ENCODE data around the gene SPRN.
"Not testable (repeated sequence)": the region's sequence is repeated elsewhere in the genome, so short reads cannot be mapped to it uniquely, and the experiment has no call there.

SPRN gene

DNA sequence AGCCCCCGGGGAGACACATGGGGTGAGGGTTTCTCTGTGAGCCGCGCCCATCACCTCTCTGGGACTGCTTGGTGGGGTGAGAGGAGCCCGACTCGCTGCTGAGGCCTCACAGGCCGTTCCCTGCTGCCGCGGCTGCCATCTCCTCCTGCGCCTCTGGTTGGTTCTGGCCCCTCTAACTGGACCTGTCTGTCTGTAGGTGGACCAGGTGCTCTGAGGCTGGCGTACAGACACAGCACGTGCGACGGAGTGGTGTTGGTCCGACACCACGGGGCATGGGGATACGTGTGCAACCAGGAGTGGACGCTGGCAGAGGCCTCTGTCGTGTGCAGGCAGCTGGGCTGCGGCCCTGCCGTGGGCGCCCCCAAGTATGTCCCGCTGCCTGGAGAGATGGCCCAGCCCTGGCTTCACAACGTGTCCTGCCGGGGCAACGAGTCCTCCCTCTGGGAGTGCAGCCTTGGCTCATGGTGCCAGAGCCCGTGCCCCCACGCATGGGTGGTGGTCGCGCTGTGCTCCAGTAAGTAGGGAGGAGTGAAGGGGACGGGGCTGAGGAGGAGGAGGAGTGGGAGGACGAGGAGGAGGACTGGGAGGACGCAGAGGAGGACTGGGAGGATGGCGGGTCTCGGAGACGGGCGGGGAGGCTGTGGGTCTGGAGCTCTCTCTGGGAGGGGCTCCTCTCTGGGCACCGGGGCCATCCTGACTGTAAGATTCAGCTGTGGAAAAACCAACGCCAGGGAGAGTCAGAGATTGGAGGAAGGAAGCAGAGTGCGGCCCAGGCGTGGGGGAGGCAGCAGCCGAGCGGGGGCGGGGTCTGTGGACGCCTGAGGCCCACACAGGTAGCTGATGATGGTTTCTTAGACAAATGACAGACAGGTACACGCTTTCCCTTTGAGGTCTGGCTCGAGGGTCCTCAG is 31.9 kb upstream of the SPRN start:
- no peak for DNase-seq (ENCODE audit: low read depth in 2 of 2)

DNA sequence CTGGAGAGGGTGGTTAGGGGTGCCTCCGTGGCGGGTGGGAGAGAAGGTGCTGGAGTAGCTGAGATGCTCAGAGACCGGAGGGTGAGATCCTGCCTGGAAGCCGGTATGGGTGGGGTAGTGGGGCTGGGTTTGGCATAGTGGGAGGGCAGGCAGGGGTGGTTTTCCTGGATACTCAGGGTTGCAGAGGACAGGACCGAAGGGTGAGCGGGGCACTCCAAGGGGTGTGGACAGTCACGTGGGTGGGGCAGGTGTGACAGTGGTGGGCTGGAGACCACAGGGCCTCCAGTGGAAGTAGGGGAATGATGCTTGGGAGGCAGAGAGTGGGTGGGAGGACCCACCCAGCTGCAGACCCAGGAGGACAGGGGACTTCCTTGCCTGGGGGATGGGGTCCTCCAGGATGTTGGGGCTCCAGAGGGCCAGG is 31.2 kb upstream of the SPRN start:
- DNase-seq (ENCODE audit: low read depth in 2 of 2) = no peak

DNA sequence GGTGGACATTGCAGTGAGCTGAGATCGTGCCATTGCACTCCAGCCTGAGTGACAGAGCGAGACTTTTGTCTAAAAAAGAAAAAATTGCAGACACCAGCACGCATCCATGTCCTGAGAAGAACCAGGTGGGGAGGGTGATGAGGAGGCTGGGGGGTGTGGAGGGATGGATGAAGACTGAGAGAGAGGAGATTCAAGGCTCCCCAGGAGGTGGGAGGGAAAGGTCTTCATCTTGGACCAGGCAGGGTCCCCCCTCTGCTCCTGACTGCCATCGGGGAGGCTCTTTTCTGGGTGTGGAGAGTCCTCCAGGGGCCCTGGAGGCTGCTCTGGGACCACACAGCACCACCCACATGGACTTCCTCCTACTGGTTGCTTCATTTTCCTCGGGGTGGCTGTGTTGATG is 30.8 kb upstream of the SPRN start:
- no peak for DNase-seq (ENCODE audit: low read depth in 2 of 2)

DNA sequence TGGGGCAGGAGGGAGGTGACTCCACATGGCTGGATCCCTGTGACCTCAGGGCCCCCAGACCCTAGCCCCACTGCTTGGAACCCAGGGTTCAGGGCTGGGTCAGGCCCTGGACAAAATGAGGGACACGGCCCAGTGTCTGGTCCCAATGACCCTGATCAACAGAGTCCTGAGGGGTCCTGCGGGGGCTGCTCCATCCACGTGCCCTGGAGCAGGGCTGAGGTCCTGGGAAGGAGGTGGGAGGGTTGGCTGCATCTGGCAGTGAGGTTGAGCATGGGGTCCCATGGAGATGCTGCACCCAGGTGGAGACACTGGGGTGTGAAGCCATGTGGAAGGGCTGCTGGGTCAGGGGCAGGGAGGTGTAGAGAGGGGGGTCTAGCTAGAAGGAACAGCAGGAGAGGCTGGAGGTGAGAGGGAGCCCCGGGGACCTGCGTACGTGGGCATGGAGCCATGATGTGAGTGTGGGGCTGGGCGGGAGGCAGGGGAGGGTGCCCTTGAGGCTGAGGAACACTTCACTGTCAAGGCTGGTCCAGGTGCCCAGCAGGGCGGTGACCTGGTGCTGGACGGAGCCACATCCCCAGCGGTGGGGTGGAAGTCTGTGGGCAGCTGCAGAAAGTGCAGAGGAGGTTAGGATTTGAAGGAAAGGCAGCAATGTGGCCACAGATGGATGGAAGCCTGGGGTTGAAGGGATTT is 29.9 kb upstream of the SPRN start:
- DNase-seq (ENCODE audit: low read depth in 2 of 2) = no peak

DNA sequence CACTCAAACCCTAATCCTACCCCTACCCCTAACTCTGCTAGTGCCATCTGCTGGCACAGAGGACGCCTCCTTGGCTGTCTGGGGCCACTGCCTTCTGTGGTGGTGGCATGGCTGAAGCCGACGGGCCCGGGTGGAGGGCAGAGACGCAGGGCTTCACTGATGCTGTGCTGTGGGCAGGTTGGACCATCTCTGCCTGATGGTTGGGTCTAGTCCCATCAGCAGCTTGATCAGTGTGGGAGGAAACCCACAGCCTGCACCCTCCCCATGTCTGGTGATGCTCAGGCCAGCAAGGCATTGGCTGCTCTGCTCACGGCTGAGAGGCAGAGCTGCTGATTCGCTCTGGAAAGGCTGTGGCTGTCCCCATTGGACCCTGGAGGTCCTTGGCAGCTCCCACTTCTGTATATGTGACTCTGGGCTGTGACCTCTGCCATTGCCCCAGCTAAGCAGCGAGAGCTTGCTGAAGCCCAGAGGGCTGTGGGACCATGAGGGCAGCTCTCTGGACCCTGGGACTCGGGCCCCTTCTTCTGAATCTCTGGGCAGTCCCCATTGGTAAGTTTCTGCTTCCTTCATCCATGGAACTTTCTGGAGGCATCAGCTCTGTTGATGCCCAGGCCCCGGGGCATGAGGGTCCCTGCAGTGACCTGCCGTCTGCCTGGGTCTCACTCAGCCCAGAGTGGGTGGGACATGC is 29.2 kb upstream of the SPRN start, which contains the start of gene SCART1:
Gene SCART1, plus strand, starts transcription at position 430 of the 688 bp plus-strand sequence. Its CDS starts 53 bp downstream, at position 483.
- DNase-seq (ENCODE audit: low read depth in 2 of 2) = no peak

DNA sequence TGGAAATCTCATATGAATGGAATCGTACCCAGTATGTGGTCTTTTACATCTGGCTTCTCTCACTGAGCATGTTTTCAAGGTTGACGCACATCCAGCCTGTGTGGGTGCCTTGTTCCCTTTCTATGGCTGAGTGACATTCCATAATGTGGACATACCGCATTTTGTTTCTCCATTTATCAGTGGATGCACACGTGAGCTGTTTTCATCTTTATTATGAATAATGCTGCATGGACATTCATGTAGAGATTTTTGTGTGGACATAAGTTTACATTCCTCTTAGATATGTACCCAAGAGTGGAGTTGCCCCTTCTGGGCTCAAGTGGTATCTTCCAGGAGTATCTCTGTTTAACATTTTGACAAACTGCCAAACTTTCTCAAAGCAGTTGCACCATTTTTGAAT is 28.0 kb upstream of the SPRN start:
- no peak for DNase-seq (ENCODE audit: low read depth in 2 of 2)

DNA sequence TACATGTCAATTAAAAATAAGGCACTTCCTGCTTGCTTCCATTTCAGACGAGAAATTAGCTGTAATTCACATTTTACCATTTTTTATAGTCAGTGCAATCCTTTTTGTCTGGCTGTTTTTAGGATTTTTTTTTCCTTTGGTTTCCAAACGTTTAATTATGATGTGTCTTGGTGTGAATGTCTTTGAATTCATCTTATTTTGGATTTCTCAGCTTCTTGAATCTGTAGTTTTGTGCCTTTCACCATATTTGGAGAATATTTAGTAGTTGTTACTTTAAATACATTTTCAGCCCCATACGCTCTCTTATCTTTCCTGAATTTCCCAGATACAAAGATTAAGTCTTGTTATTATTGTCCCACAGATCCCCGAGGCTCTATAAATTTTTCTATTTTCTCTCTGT is 26.9 kb upstream of the SPRN start:
- no peak for DNase-seq (ENCODE audit: low read depth in 2 of 2)

DNA sequence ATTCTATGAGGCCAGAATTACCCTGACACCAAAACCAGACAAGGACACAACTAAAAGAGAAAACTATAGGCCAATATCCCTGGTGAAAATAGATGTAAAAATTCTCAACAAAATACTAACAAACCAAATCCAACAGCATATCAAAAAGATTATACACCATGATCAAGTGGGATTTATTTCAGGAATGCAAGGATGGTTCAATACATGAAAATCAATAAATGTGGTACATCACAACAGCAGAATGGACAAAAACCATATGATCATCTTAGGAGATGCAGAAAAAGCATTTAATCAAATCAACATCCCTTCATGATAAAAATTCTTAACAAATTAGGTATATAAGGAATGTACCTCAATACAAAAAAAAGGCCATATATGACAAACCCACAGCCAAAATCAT is 23.7 kb upstream of the SPRN start:
- no peak for DNase-seq (ENCODE audit: low read depth in 2 of 2)

DNA sequence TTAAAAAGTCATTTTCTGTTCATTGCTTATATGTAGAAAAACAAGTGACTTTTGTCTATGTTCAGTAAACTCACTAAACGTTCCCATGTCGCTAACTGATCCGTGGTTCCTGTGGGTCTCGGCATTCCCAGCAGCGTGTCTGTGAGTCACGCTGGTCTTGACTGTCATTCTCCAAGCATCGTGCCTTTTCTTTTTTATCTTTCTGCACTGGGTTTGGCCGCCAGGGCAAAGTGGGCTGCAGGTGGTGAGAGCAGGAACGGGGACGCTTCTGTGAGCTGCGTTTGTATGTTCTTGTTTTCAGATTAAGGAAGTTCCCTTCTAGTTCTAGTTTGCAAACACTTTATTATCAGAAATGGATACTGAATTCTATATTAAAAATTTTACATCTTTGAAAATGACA is 22.6 kb upstream of the SPRN start:
- no peak for DNase-seq (ENCODE audit: low read depth in 2 of 2)

DNA sequence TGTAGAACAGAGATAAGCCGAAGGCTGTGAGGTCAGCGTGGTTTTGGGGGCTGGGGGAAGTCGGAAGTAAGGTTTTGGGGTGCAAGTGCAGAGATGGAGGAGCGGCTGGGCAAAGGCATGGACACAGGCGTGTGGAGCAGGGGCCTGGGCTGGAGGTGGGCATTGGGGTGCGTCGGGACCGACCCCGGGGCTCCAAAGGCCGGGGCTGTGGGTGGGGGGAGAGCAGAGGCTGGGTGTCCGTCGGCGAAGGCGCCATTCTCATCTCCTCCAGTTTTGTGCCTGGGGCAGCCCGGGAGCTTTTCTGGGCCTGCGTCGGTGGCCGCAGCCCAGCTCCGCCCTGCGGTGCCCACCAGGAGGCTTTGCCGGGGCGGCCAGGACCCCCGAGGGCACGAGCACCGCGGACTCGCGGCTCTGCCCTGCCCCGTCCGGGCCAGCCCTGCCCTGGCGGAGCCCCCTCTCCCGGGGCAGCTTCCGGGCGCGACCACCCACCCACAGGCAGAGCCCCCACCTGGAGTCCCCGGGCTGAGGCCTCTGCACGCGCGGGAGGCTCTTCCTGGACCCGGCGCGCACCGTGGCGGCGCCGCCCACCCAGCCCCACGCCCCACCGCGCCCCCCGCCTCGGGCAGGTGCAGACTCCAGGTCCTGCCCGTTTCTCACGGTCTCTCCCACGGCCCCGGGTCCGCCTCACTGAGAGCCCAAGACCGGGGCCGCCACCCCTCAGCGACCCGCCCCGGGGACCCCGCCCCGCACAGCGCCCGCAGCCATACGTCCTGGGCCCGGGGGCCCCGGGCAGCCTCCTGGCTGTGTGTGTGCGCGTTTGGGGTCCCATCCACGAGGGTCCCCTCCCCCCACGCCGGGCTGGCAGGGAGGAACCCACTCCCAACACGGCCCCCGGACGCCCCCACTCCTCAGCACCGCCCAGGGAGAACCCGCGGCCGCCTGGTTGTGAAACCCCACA is 21.6 kb upstream of the SPRN start:
- DNase-seq (ENCODE audit: low read depth in 2 of 2) = no peak

DNA sequence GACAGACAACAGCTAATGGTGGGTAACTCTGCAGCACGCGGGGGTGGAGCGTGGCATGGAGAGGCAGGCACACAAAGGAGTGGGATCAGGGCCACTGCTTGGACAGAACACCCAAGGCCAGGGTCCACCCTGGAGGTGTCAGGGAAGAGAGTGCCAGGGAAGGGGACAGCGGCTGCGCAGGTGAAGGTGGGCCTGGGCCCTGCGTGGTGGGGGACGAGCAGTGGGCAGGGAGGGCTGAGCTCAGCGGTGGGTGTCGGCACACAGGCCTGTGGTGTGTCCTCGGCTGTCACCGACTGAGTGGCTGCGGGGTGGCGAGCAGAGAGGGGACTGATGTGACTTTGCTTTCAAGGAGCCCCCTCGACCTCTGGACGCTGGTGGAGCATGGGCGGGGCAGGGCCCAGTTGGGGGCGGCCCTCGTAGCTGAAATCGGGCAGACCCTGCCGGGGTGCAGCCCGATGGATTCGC is 20.9 kb upstream of the SPRN start:
- DNase-seq (ENCODE audit: low read depth in 2 of 2) = no peak

DNA sequence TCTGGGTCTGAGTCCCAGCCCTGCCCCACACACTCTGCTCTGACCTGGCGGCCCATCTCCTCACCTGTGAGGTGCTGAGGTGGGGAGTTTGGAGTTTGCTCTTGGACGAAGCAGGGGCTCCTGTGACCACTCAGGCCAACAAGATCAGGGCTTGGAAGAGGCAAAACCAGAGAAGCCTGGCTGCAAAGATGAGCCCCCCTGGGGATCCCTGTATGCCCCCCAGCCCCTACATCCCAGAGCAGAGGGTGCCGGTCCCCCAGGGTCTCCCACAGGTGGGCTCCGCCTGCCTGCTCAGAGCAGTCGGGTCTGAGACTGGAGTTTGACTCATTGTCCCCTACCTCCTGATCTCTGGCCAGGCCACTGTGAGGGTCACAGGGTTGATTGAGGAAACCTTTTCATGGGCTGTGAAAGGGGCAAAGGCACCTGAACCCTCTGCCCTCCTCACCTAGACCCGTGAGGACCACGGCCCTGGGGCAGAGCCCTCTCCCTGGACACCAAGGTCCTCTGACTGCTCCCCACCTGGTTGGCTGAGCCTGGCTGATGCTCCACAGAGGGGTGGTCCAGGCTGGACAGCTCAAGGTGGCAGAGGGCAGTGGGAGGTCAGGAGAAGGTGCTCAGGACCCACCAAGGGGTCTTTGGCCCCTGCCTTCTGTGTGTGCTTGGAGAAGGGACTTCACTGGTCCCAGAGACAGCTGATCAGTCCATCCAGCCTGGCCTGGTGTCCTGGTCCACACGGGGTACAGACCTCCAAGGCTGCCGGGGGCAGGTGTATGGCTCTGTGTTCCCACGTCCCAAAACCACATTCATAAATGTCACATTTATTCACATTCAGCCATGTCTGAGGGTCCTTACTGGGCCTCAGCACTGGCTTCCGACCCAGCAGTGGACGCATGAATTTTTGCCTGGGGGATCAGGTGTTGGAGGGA is 20.2 kb upstream of the SPRN start:
- DNase-seq (ENCODE audit: low read depth in 2 of 2) = no peak

DNA sequence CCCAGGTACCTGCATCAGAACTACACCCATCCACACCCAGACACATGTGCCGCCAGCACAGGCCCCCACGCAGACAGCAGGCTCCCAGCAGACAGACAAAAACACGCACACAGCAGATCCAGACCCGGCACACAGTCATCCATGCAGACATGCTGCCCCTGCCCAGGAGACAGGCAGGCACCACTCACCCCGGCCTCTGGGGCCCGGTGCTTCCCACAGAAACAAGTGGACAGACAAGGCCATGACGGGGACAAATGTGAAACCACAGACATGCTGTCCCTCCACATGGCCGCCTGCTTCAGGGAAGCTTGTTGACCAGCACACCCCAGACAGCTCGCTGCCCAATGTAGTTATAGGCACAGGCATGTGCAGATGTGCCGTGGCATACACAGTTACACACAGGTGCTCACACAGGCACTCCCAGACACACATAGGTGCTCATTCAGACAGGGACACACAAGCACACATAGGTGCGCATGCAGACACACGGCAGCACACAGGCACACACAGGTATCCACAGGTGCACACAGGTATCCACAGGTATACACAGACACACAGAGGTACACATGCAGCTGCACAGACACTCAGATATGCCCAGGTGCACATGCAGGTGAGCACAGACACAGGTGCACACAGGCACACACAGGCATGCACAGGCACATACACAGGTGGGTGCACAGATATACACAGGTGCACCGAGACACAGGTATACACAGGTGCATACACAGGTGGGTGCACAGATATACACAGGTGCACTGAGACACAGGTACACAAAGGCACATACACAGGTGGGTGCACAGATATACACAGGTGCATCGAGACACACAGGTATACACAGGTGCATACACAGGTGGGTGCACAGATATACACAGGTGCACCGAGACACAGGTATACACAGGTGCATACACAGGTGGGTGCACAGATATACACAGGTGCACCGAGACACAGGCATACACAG is 18.8 kb upstream of the SPRN start:
- DNase-seq (ENCODE audit: low read depth in 2 of 2) = no peak

DNA sequence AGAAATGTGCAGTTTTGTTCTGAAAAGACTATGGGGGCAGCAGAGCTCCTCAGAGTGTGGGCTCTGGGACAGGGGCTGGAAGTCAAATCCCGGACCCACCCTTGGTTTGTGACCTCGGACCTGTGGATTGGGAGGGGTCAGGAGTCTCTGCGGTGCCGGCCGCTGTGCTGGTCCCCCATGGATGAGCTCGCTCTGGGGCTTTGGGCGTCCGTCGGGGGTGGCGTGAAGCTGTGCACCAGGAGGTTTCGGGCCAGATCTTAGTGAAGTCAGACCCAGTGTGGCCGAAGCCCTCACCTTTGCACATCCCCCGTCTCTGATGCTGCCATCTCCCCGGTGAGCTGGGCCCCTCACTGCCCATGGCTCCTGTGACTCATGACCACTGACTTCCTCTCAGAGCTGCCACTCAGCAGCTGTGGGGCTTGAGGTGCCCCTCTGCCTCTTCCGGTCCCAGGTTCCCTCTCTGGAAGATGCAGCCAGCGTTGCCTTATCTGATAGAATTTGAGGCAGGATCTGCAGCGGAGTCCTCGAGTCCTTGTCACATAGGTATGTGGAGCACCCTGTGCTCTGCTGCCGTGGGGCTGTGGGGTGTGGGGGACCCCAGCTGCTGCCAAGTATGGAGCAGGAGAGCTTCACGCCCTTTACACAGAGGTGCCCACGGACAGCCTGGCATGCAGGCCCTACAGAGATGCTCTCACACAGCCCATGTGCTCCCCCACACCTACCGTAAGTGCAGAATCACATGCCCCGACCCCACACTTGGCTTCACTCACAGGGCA is 18.0 kb upstream of the SPRN start:
- no peak for DNase-seq (ENCODE audit: low read depth in 2 of 2)

DNA sequence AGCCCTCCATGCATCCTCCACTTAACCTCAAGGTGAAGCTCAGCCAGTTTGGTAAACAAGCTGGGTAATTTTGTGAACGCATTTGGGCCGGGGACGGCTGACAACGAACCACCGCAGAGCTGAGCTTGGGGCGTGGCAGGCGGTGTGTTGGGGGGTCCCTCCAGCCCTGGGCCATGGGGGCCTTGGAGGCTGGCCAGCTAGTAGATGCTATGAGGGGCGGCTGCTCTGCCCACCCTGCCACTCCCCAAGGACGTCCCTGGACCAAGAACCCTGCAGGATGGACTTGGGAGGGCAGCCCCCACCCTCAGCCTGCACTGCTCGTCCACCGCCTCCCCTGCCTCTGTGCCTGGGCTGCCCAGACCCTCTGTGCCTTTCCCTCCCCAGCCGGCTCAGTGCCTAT is 17.4 kb upstream of the SPRN start:
- no peak for DNase-seq (ENCODE audit: low read depth in 2 of 2)

DNA sequence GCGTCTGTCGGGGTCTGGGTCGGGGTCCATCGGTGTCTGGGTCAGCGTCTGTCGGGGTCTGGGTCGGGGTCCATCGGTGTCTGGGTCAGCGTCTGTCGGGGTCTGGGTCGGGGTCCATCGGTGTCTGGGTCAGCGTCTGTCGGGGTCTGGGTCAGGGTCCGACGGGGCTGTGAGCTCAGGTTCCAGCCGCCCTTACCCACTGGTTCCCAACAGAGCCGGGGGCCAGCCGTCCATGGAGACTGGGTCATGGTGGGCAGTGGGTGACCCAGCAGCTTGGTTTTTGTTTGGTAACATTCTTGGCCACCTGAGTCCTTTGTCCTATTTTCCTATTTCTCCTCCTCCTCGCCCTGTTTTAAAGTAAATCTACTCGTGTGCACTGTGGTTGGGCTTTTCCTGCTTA is 16.9 kb upstream of the SPRN start:
- DNase-seq (ENCODE audit: low read depth in 2 of 2) = not testable (repeated sequence)

DNA sequence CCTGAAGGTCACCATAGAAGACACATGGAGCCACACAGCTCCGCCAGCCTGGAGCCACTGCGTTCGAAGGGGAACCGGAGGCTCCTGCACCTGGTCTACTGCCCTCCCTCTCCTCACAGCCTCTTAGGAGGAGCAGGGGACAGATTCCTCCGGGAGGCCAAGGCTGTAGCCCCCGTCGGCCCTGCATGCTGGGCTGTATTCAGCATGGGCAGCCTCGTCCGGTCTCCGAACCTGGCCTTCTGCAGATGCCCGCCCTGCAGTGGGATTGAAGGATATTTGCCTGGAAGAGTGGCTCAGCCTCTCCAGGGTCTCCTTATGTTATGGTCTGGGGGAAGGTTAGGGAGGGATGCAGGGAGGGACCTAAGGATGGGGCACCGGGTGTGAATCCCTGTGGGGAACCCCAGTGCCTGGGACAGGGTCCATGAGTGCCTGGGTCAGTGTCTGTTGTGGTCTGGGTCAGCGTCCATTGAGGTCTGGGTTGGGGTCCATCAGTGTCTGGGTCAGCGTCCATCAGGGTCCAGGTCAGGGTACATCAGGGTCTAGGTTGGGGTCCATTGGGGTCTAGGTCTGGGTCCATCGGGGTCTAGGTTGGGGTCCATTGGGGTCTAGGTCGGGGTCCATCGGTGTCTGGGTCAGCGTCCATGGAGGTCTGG is 16.3 kb upstream of the SPRN start:
- no peak for DNase-seq (ENCODE audit: low read depth in 2 of 2)
